Measurements from ENCODE around the gene PER1. TPM values are rescaled to one million over a fixed set of nuclear protein-coding genes. Genes with fewer than 3 reads are reported as not detected.

The PER1 gene
- total RNA-seq, 1 experiment from 2014 or later, result 36.5 TPM

DNA sequence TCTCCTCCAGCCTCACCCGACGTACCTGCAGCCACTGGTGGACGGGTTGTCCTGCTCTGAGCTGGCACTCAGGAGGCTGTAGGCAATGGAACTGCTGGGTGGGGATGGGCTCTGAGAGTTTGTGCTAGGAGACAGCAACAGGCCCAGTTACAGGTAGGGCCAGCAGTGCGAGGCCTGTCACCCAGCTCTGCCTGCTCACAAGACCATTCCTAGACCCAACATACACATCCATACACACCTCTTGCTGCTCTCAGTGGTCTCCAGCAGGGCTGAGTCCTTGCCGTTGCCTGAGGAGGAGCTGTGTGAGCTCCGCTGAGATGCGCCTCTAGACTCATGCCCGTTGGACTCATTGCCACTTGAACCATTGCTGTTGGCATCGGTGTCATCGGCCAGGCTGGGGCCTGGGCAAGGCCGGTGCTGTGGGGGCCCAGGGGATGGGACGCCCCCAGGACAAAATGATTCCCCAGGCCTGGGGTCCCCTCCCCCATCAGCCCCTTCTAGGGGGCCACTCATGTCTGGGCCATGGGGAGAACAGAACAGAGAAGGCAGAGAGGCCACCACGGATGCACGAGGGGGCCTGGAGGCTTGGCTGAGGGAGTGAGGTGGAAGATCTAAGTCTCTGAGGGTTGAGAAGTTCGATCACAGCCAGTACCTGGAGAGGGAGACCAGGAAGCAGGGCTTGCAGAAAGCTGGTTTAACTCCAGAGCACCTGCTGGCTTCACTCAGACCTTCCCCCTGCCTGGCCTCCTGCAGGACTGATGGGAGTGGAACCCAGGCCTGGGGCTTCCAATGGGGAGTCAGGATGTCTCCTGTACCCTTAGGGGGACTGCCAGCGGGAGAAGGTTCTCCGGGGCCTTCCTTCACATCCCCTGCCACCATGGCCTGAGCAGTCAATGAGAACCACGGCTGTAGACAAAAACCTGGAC, 1.7 kb downstream of the PER1 start:
- Histone ChIP-seq H3K27ac (ENCODE audit: insufficient read length, low read depth, low read length) (no peak overlapping the region), H2BK20ac (ENCODE audit: low read depth, low read length, poor library complexity, severe bottlenecking) (no peak overlapping the region), H3K4me2 (ENCODE audit: insufficient read depth, insufficient read length, low read length) (peak overlapping the region; percentile 87), H2BK120ac (ENCODE audit: low read depth, low read length, poor library complexity, severe bottlenecking) (no peak overlapping the region), H3K56ac (ENCODE audit: insufficient read length, low read depth, low read length) (no peak overlapping the region), H2BK15ac (ENCODE audit: low read depth, low read length) (no peak overlapping the region), H3K4me1 (ENCODE audit: insufficient read depth, low read length) (peaks cover 5% of the 10 kb centered on the region), H4K91ac (ENCODE audit: insufficient read length, low read depth, low read length) (no peak overlapping the region), H4K5ac (ENCODE audit: insufficient read length, low read depth, low read length) (no peak overlapping the region), H3K9me3 (ENCODE audit: control insufficient read depth, low read depth, low read length) (no peaks in the 10 kb centered on the region), H3K18ac (ENCODE audit: insufficient read length, low read depth, low read length) (no peak overlapping the region), H2AFZ (ENCODE audit: low read length) (no peak overlapping the region), H3K79me2 (ENCODE audit: insufficient read depth, low read length) (no peaks in the 10 kb centered on the region), H2BK5ac (ENCODE audit: insufficient read length, low read length) (no peak overlapping the region), H2AK5ac (ENCODE audit: insufficient read length, low read length) (no peak overlapping the region), H3K23ac (ENCODE audit: insufficient read length, low read depth, low read length) (no peak overlapping the region), H4K20me1 (ENCODE audit: control insufficient read depth, insufficient read depth, insufficient read length) (no peaks in the 10 kb centered on the region), H4K8ac (replicated peaks; ENCODE audit: insufficient read length, low read depth, low read length) (no peak overlapping the region), H3K79me1 (ENCODE audit: insufficient read depth, low read depth, low read length, poor library complexity, severe bottlenecking) (peaks cover 2% of the 10 kb centered on the region), H2BK12ac (ENCODE audit: insufficient read length, low read depth, low read length) (no peak overlapping the region), H3K4ac (ENCODE audit: low read depth, low read length) (no peak overlapping the region), H3K27me3 (ENCODE audit: insufficient read depth, low read length) (no peaks in the 10 kb centered on the region), H3K9ac (ENCODE audit: extremely low read depth, insufficient read length, low read length) (no peak overlapping the region), H3K14ac (ENCODE audit: insufficient read depth, low read length) (no peak overlapping the region), H3K23me2 (ENCODE audit: insufficient read length, low read depth, low read length, poor library complexity, severe bottlenecking) (peaks cover 13% of the 10 kb centered on the region), H3T11ph (ENCODE audit: low read length) (no peak overlapping the region)
- H3K27ac Mint-ChIP-seq, result no peak overlapping the region
- peaks cover 21 to 25% of the 10 kb centered on the region in 2 experiments for H3K4me1 Mint-ChIP-seq
- DNase-seq, result no peak
- no CpG with 5 or more reads among the region's 18 CpGs for WGBS (ENCODE audit: extremely low coverage, insufficient read length, low lambda C conversion rate)
- TF ChIP-seq, protein P1, sequence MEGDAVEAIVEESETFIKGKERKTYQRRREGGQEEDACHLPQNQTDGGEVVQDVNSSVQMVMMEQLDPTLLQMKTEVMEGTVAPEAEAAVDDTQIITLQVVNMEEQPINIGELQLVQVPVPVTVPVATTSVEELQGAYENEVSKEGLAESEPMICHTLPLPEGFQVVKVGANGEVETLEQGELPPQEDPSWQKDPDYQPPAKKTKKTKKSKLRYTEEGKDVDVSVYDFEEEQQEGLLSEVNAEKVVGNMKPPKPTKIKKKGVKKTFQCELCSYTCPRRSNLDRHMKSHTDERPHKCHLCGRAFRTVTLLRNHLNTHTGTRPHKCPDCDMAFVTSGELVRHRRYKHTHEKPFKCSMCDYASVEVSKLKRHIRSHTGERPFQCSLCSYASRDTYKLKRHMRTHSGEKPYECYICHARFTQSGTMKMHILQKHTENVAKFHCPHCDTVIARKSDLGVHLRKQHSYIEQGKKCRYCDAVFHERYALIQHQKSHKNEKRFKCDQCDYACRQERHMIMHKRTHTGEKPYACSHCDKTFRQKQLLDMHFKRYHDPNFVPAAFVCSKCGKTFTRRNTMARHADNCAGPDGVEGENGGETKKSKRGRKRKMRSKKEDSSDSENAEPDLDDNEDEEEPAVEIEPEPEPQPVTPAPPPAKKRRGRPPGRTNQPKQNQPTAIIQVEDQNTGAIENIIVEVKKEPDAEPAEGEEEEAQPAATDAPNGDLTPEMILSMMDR (conservative IDR thresholded peaks at IDR 0.05), result no peak
- H3K27me3 Mint-ChIP-seq (ENCODE audit: low read depth), result peaks cover 2% of the 10 kb centered on the region
- H3K4me3 Mint-ChIP-seq, result peak overlapping the region; percentile 90 to 97
- peaks cover 28 to 41% (median 40%) of the 10 kb centered on the region in 3 experiments for H3K36me3 Mint-ChIP-seq (ENCODE audit: insufficient read depth in 1 of 3, low read depth in 3 of 3)
- no peaks in the 10 kb centered on the region for H3K9me3 Mint-ChIP-seq
